Psoas muscle (tissue), 8 donors: ENCODE measurements around the gene PGC. TPM values are rescaled to one million over a fixed set of nuclear protein-coding genes. Genes with fewer than 3 reads are reported as not detected.

Source experiments
- ATAC-seq, 4 donors: fragments of 200-7000 bp; cut with Tn5 transposase; one replicate each; pipeline ENCODE4 v1.9.1; 2020; ENCODE audit warnings: moderate library complexity in 3 of 4, mild to moderate bottlenecking in 2 of 4
- DNase-seq, 2 donors: peaks; one replicate each; pipeline ENCODE4 v3.0.0-alpha.2; 2020
- H3K27ac ChIP-seq: fragments of 200-600 bp; one replicate; pipeline ENCODE4 v1.8.0; 2022
- H3K27me3 ChIP-seq, 3 donors: fragments of 200-600 bp in 1 of 3; one replicate each; pipeline versions ENCODE4 v1.6.1 to v1.8.0; 2013 to 2022; ENCODE audit warnings: low read length in 2 of 3, mild to moderate bottlenecking in 2 of 3, moderate library complexity in 1 of 3; ENCODE audit not compliant: insufficient read depth in 3 of 3
- H3K36me3 ChIP-seq, 2 donors: fragments of 200-600 bp in 1 of 2; one replicate each; pipeline versions ENCODE4 v1.6.1 to v1.8.0; 2013 to 2022; ENCODE audit warnings: low read depth in 1 of 2, mild to moderate bottlenecking in 1 of 2, moderate library complexity in 1 of 2; ENCODE audit not compliant: insufficient read depth in 1 of 2
- H3K4me1 ChIP-seq: fragments of 200-600 bp; one replicate; pipeline ENCODE4 v1.8.0; 2022
- H3K4me3 ChIP-seq: fragments of 200-600 bp; one replicate; pipeline ENCODE4 v1.8.0; 2022; ENCODE audit warnings: mild to moderate bottlenecking
- H3K9me3 ChIP-seq: fragments of 200-600 bp; one replicate; pipeline ENCODE4 v1.8.0; 2022
- CTCF ChIP-seq: fragments of 200-600 bp; IDR thresholded peaks from one replicate; pipeline ENCODE4 v1.8.0; 2022; ENCODE audit warnings: antibody characterized with exemption
- WGBS, 3 donors: extraction: QIAGEN DNeasy Blood & Tissue Kit; methylation state at CpG; one replicate each; pipeline versions ENCODE4 v1.1.6 to v1.1.7; 2013; 5-methylcytosine and 5-hydroxymethylcytosine counted together
- intact Hi-C, 2 donors: fragments of 100-400 bp; cut with DNase I; formaldehyde crosslinking; loops; one replicate each; pipeline versions ENCODE4 v1.11.0 to v1.14.2; 2022
- polyA plus RNA-seq, 3 donors: library from polyadenylated mRNA; stranded (reverse); fragments of 200-250 nt; gene quantifications; one replicate each; pipeline ENCODE4 v1.2.3, GENCODE V29; 2013
- total RNA-seq, 4 donors: library from RNA; stranded (reverse); fragmentation: NEBNext Ultra II Directional in 2 of 4; extraction: Animal tissue kit (Norgen Biotek cat#: 25700) in 2 of 4; gene quantifications; one replicate each; pipeline versions ENCODE4 v1.2.1 to v1.2.4, GENCODE V29; 2021 to 2023
- donor health status: healthy with polysubstance abuse.
- donor health status: DM: no; HTN: no; CAD: no; lungs with moderate emphysema.
- donor health status: Bipolar disorder and iron deficiency.
- donor health status: healthy.
- donor health status: DM: yes; HTN: yes; CAD: no.
- donor health status: DM: no; HTN: no; CAD: no.
- donor health status: DM: no; HTN: no; CAD: no.
- donor health status: DM: yes; HTN: yes; CAD: no.

PGC gene
- total and polyA plus RNA-seq, 7 donors = 0.48 to 1.0 TPM; not detected in 5

GRCh38 chr6:41759106-41759904 lies 12.1 kb upstream of the PGC start:
- H3K27ac ChIP-seq = no peak overlapping the region
- no peaks in the 10 kb centered on the region for H3K27me3 ChIP-seq
- TF ChIP-seq CTCF = no peak
- H3K36me3 ChIP-seq = no peaks in the 10 kb centered on the region
- peaks cover 3% of the 10 kb centered on the region for H3K4me1 ChIP-seq
- DNase-seq (no peak), ATAC-seq (no peak)
- H3K9me3 ChIP-seq = no peaks in the 10 kb centered on the region
- WGBS, 3 donors = 88 to 90% (median 89%) methylated on average over 13 of the region's 13 CpGs
- no peak overlapping the region for H3K4me3 ChIP-seq
- intact Hi-C loops = no loop called here

- Histone ChIP-seq H3K27ac (no peak overlapping the region), H3K9me3 (no peaks in the 10 kb centered on the region), H3K27me3 (no peaks in the 10 kb centered on the region), H3K4me3 (no peak overlapping the region), H3K4me1 (peaks cover 3% of the 10 kb centered on the region), H3K36me3 (no peaks in the 10 kb centered on the region)
- DNase-seq (no peak), ATAC-seq (no peak)
- intact Hi-C loops = no loop called here
- WGBS, 3 donors = 77 to 86% (median 84%) methylated on average over 6 of the region's 6 CpGs
- TF ChIP-seq CTCF = no peak
Observed at GRCh38 chr6:41758641-41759035, 11.4 kb upstream of the PGC start.

- ATAC-seq (no peak), DNase-seq (no peak)
- no peak overlapping the region for H3K4me3 ChIP-seq
- no peaks in the 10 kb centered on the region for H3K27me3 ChIP-seq
- H3K36me3 ChIP-seq = no peaks in the 10 kb centered on the region
- TF ChIP-seq CTCF = no peak
- H3K27ac ChIP-seq = no peak overlapping the region
- intact Hi-C loops = no loop called here
- H3K9me3 ChIP-seq = no peaks in the 10 kb centered on the region
- H3K4me1 ChIP-seq = peaks cover 3% of the 10 kb centered on the region
- 67 to 75% (median 75%) methylated on average over 8 of the region's 8 CpGs for WGBS, 3 donors
Observed at GRCh38 chr6:41757931-41758640, 10.9 kb upstream of the PGC start.

GRCh38 chr6:41757271-41757670 lies 10.1 kb upstream of the PGC start:
- ATAC-seq (peak in 3 of 4 donors; percentile 69 to 89 (median 78)), DNase-seq (no peak)
- H3K36me3 ChIP-seq = no peaks in the 10 kb centered on the region
- peaks cover 3% of the 10 kb centered on the region for H3K4me1 ChIP-seq
- 52 to 60% (median 52%) methylated on average over 6 of the region's 6 CpGs for WGBS, 3 donors
- no peak for TF ChIP-seq CTCF
- intact Hi-C loops = no loop called here
- no peak overlapping the region for H3K27ac ChIP-seq
- H3K4me3 ChIP-seq = no peak overlapping the region
- no peaks in the 10 kb centered on the region for H3K9me3 ChIP-seq
- no peaks in the 10 kb centered on the region for H3K27me3 ChIP-seq
